Measurements from ENCODE around the gene CENPE.
A peak's percentile ranks its signal among the peaks of the same experiment; 100 is the strongest.

Gene CENPE

GRCh38 chr4:103118166-103118565, 80.0 kb downstream of the CENPE start:
- DNase-seq: no peak

- DNase-seq: no peak
These were observed 86.5 kb downstream of the CENPE start for GRCh38 chr4:103111598-103111997.

DNA sequence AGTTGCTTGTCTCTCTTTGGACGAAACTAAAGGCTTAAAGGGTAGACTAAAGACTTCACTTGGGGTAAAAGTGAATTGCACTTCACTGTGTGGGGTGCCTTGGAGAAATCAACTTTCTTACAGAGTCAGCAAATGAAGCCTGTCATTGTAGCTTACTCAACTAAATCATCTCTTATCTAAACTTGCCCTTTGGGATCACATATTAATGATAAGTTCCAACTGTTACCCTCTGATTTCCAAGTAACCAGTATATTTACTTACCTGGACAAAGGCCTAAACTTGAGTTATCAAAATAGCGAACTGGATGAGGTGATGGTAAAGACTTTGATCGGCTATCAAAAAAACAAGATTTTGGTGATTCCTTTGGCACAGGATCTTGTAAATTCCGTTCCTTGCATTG, 89.6 kb downstream of the CENPE start:
- DNase-seq: no peak

GRCh38 chr4:103105558-103106356, 92.4 kb downstream of the CENPE start:
- no peak for DNase-seq

DNA sequence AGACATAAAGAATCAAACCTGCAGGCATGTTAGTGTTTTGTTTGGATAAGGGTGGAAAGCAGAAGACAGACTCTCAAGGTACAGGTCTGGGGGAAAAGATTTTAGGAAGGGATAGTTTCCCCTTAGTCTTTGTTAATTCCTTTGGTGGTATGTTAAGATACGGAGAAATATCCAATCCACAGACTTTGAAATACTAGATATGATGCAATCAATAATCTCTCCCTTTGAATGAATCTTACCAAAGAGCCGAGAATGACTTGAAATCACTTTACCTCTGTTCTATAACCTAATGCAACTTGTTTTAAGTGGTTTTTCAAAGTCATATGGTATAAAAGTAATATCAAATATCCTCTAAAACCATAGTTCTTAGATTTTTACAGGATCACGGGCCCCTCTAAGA, 93.3 kb downstream of the CENPE start:
- DNase-seq: no peak

GRCh38 chr4:103100691-103101090, 97.5 kb downstream of the CENPE start:
- DNase-seq: no peak

DNA sequence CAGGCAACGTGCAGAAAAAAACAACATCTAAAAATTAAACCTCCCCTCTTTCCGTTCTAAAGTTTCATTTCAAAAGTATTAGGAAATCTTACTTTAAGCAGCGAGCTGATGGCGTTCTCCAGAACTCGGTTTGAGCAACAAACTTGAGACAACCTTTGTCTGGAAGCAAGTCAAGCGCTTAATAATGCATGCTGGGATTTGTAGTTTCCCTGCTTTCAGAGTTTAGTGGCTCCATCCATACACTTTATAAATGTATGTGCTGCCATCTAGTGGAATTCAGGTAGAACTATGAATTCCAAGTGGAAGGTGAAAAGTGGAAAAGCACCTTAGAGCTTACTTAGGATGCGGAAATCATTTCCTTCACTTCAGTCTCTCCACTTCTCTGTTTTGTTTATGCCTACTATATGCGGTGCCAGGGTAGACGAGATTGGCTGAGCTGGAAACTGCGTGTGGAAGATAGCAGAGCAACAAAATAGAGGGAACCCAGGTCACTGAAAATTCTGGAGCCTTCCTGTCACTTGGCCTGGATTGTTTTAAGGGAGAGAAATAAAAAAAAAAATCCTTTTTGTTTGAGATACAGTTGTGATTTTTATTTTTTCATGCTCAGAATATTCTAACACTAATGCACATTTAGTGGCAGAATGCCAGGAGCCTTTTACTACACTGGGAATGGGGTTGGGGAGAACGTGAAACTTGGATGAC, 98.3 kb downstream of the CENPE start, which contains the start of gene BDH2:
BDH2 (minus strand) TSS at position 144 of the 702 bp plus-strand sequence. CDS start 3,580 bp downstream, outside the sequence.
- peak; percentile 92 for DNase-seq

- DNase-seq: no peak
These were observed 99.2 kb downstream of the CENPE start for GRCh38 chr4:103098756-103099440.

- no peak for DNase-seq
These were observed 99.8 kb downstream of the CENPE start for GRCh38 chr4:103098341-103098740.

- no peak for DNase-seq
These were observed 101.0 kb downstream of the CENPE start for GRCh38 chr4:103097112-103097511.

DNA sequence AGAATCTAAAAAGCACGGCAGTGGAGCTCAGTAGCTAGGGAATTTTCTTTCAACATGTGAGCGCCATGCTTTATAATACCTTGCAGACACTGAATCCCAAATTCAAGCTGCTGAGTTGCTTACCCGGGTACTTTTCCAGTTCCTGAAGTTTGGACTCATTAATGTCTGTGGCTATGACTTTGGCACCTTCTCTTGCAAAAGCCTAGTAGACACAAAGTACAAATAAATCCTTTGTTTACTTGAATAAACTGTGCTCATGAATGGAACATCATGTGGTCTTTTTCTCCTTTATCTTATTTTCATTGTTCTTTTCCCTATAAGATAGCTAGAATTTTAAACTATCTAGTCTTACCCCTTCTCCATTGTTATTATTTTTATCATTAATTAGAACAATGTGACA, 103.1 kb downstream of the CENPE start:
- no peak for DNase-seq

GRCh38 chr4:103092245-103092644, 105.9 kb downstream of the CENPE start:
- no peak for DNase-seq

DNA sequence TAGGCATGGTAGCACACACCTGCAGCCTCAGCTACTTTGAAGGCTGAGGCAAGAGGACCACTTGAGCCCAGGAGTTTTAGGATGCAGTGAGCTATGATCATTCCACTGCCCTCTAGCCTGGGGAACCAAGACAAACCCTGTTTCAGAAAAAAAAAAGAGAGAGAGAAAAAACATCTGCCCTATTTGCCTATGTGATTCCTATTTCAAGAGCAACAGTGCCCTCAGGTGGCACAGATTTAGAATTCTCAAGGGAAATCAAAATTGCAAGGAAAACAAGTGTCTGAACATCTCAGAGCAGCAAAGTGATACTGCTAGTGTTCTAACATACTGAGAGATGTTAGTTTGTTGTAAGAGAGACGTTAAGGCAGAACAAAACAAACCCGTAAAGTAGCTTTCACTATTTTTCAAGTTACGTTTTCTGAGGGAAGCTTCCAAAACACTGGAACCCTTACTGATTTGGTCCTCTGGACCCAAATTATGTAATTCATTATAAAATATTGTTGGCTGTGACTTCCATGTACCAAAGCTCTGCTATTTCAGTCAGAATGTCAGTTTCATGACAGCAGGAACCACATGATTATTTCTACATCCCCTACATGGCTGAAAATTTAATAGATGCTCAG, 106.4 kb downstream of the CENPE start:
- peak; percentile 65 for DNase-seq

GRCh38 chr4:103089481-103089880, 108.7 kb downstream of the CENPE start:
- DNase-seq: no peak

GRCh38 chr4:103086551-103086950, 111.6 kb downstream of the CENPE start:
- DNase-seq: no peak

DNA sequence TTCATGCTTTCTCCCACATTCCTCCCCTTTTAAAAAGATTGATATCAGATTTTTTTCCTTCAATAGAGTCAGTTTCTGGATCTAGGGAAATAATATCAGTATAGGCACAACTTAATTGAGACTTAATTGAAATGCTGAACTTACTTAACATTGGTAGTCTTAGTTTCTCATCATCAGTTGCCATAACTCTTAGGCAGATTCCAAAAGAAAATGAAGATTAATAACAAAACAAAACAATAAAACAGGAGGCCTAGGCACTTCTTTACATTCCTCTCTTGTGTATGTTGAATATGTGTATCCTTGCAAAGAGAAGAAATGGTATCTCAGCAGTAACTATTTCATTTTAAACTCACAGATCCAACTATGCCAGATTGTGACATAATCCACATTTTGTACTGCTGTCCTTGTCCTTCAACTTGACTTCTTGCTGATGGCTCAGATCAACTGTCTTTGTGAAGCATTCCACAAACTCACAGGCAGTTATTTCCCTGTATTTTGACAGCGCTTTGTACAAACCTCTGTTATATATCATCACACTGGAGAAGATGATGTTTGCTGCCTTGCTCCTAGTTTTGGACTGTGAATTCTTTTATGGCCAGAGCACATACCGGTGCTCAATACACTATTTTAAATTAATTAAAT, 112.5 kb downstream of the CENPE start:
- DNase-seq: no peak

- peak; percentile 37 for DNase-seq
These were observed 118.5 kb downstream of the CENPE start for GRCh38 chr4:103079621-103080020.

GRCh38 chr4:103076747-103077347, 121.3 kb downstream of the CENPE start, which contains the start of gene SLC9B2:
SLC9B2 (minus strand) TSS chr4:103076761; CDS start chr4:103067550, 9,211 bp downstream.
- DNase-seq: peak; percentile 51

GRCh38 chr4:103075894-103076746, 122.0 kb downstream of the CENPE start:
- peak; percentile 80 for DNase-seq

DNA sequence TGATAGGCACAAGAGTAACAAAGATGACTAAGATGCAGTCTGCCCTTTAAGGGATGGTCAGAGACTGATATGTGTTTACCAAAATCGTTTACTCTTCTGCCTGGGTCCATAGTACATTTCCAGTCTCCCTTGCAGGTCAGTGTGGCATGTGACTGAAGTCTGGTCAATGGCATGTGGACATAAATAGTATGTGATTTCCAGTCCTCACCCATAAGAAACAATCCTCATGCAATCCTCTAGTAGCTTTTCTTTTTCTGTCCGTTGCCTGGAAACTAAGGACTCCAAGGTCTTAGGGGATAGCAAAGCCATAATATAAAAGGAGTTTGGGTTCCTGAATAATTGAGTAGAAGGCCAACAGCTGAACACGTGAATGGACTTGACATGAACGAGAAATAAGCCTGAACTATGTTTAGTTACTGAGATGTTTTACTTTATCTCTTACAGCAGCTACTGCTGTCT, 122.7 kb downstream of the CENPE start:
- DNase-seq: peak; percentile 42
